ENCODE results near the gene DENND1B.

DENND1B gene

DNA sequence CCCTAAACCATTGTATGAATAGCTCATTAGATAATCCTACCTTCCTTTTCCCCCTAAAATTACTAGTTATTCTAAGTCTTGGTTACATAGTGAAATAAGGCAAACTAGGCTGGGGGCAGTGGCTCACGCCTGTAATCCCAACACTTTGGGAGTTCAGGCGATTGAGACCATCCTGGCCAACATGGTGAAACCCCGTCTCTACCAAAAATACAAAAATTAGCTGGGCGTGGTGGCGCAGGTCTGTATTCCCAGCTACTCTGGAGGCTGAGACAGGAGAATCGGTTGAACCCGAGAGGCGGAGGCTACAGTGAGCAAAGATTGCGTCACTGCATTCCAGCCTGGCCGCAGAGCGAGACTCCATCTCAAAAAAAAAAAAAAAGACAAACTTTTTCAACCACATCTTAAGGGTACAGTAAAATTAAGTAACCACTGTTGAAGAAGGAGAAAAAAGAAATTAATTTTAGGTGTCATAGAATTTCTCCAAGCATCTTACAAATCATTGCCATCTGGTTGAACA is 108.5 kb downstream of the DENND1B start:
- TF ChIP-seq EZH2phosphoT487 (IDR thresholded peaks at IDR 0.05; ENCODE audit: low read depth) = no peak
- TF ChIP-seq, protein P1, sequence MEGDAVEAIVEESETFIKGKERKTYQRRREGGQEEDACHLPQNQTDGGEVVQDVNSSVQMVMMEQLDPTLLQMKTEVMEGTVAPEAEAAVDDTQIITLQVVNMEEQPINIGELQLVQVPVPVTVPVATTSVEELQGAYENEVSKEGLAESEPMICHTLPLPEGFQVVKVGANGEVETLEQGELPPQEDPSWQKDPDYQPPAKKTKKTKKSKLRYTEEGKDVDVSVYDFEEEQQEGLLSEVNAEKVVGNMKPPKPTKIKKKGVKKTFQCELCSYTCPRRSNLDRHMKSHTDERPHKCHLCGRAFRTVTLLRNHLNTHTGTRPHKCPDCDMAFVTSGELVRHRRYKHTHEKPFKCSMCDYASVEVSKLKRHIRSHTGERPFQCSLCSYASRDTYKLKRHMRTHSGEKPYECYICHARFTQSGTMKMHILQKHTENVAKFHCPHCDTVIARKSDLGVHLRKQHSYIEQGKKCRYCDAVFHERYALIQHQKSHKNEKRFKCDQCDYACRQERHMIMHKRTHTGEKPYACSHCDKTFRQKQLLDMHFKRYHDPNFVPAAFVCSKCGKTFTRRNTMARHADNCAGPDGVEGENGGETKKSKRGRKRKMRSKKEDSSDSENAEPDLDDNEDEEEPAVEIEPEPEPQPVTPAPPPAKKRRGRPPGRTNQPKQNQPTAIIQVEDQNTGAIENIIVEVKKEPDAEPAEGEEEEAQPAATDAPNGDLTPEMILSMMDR (IDR thresholded peaks at IDR 0.05; ENCODE audit: low read depth, low read length) = no peak
- Histone ChIP-seq H3K27me3 (ENCODE audit: low read depth, low read length) (no peaks in the 10 kb centered on the region), H3K4me2 (ENCODE audit: low read length) (no peak overlapping the region), H3K79me2 (ENCODE audit: low read length) (no peaks in the 10 kb centered on the region), H3K36me3 (replicated peaks; ENCODE audit: low read depth, low read length) (peaks cover under 1% of the 10 kb centered on the region), H4K20me1 (ENCODE audit: insufficient read depth, low read length) (peaks cover 15% of the 10 kb centered on the region; the same call in 1 of the 2 replicates), H3K4me3 (ENCODE audit: low read length) (no peak overlapping the region), H3K4me1 (ENCODE audit: low read length) (no peaks in the 10 kb centered on the region), H3K9me3 (ENCODE audit: insufficient read depth, low read length) (no peaks in the 10 kb centered on the region), H3K9ac (ENCODE audit: low read length) (no peak overlapping the region), H2AFZ (ENCODE audit: low read depth, low read length) (no peak overlapping the region), H3K27ac (ENCODE audit: low read length) (no peak overlapping the region)

DNA sequence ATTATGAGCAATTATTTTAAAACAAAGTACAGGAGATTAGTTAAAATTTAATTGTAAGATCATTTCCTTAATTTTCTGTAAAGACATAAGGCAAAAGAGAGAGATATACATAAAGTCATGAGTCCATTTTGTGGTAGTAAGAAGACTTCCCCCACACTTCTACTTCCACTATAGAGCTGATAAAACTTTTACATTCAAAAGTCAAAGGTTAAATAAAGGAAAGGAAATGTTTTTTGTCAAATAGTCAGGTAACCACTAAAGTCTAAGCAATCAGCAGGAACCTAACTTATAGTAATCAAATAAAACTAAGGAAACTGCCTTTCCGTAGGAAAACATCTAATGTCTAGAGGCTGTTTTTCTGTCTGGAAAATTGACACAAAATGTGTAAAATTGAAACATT is 110.9 kb downstream of the DENND1B start:
- Histone ChIP-seq H3K79me2 (ENCODE audit: low read length) (no peaks in the 10 kb centered on the region), H3K9ac (ENCODE audit: low read length) (no peak overlapping the region), H3K4me3 (ENCODE audit: low read length) (no peak overlapping the region), H3K4me2 (ENCODE audit: low read length) (no peak overlapping the region), H3K4me1 (ENCODE audit: low read length) (peaks cover 4% of the 10 kb centered on the region), H3K27me3 (ENCODE audit: low read depth, low read length) (no peaks in the 10 kb centered on the region), H3K27ac (ENCODE audit: low read length) (no peak overlapping the region), H3K9me3 (ENCODE audit: insufficient read depth, low read length) (no peaks in the 10 kb centered on the region), H4K20me1 (ENCODE audit: insufficient read depth, low read length) (peaks cover 15% of the 10 kb centered on the region), H3K36me3 (replicated peaks; ENCODE audit: low read depth, low read length) (no peaks in the 10 kb centered on the region), H2AFZ (ENCODE audit: low read depth, low read length) (no peak overlapping the region)
- no peak for TF ChIP-seq EZH2phosphoT487 (IDR thresholded peaks at IDR 0.05; ENCODE audit: low read depth)

DNA sequence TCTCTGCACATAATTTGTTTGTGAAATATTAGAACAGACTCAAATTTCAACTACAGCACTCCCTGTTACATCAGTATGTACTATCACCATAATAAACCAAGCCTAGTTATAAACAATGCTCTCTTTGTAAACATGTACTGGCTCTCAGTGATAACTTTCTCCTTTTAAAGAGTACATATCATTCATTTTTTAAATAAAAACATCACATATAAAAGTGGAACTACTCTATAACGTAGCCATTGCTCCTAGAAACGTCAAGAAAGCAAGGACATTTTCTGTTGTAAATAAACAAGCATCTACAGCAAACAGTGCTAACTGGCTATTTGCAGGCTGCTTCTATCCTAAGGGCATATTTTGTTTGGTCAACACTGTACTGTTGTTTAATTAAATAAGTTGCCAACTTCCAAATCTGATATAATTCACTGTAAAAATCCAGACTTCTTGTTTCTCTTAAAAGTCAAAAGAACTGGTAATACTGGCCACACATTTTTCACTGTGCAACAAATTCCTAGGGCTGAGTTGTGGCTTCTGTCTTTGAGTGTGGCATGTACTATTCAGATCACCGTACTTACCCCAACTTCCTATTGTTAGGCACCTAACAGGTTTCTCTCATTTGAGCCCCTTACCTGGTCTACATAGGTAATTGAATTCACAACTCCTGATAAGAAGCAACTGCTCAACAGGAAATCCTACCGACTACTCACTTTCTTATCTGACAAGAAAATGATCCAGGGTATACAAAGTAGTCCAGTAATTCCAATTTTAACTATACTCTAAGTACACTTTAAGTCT is 111.9 kb downstream of the DENND1B start:
- peaks cover 17% of the 10 kb centered on the region for H4K20me1 ChIP-seq (ENCODE audit: insufficient read depth, low read length)
- no peaks in the 10 kb centered on the region for H3K79me2 ChIP-seq (ENCODE audit: low read length)
- H2AFZ ChIP-seq (ENCODE audit: low read depth, low read length) = no peak overlapping the region
- H3K27ac ChIP-seq (ENCODE audit: low read length) = no peak overlapping the region
- peaks cover 8% of the 10 kb centered on the region for H3K4me1 ChIP-seq (ENCODE audit: low read length)
- no peaks in the 10 kb centered on the region for H3K36me3 ChIP-seq (replicated peaks; ENCODE audit: low read depth, low read length)
- no peak overlapping the region for H3K9ac ChIP-seq (ENCODE audit: low read length)
- TF ChIP-seq, protein P1 (IDR thresholded peaks at IDR 0.05; ENCODE audit: low read depth, low read length) = no peak
- no peak for TF ChIP-seq EZH2phosphoT487 (IDR thresholded peaks at IDR 0.05; ENCODE audit: low read depth)
- no peak overlapping the region for H3K4me2 ChIP-seq (ENCODE audit: low read length)
- H3K27me3 ChIP-seq (ENCODE audit: low read depth, low read length) = no peaks in the 10 kb centered on the region
- no peak overlapping the region for H3K4me3 ChIP-seq (ENCODE audit: low read length)
- no peaks in the 10 kb centered on the region for H3K9me3 ChIP-seq (ENCODE audit: insufficient read depth, low read length)

DNA sequence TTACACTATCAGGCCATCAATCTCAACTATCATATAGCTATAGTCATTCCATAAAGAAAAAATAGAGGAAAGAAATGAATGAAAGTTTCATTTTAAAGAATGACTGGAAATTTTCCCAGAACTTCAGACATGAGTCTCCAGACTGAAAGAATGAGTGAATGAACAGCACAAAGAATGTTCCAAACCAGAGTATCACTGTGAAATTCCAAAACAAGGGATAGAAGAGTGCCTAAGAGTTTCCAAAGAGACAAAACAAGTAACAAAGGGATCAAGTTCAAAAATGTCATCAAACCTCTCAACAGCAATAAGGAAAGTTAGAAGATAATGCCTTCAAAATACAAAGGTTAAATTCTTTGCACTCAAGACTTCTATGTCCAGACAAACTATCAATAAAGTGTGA is 114.9 kb downstream of the DENND1B start:
- H3K4me1 ChIP-seq (ENCODE audit: low read length) = peaks cover 8% of the 10 kb centered on the region
- H3K4me3 ChIP-seq (ENCODE audit: low read length) = no peak overlapping the region
- no peaks in the 10 kb centered on the region for H3K79me2 ChIP-seq (ENCODE audit: low read length)
- H3K9me3 ChIP-seq (ENCODE audit: insufficient read depth, low read length) = no peaks in the 10 kb centered on the region
- no peak overlapping the region for H3K9ac ChIP-seq (ENCODE audit: low read length)
- H4K20me1 ChIP-seq (ENCODE audit: insufficient read depth, low read length) = peaks cover 14% of the 10 kb centered on the region
- H3K27me3 ChIP-seq (ENCODE audit: low read depth, low read length) = no peaks in the 10 kb centered on the region
- no peak overlapping the region for H3K4me2 ChIP-seq (ENCODE audit: low read length)
- no peak for TF ChIP-seq EZH2phosphoT487 (IDR thresholded peaks at IDR 0.05; ENCODE audit: low read depth)
- TF ChIP-seq, protein P1 (IDR thresholded peaks at IDR 0.05; ENCODE audit: low read depth, low read length) = no peak
- H3K27ac ChIP-seq (ENCODE audit: low read length) = no peak overlapping the region
- no peak overlapping the region for H2AFZ ChIP-seq (ENCODE audit: low read depth, low read length)
- H3K36me3 ChIP-seq (replicated peaks; ENCODE audit: low read depth, low read length) = peaks cover 13% of the 10 kb centered on the region

Measured in OCI-LY3 (cell line).